Pancreas (tissue), 10 donors: ENCODE results near the gene CNNM4. TPM values are rescaled to one million over a fixed set of nuclear protein-coding genes. Genes with fewer than 3 reads are reported as not detected.
A peak's percentile ranks its signal among the peaks of the same experiment; 100 is the strongest.

Experiments
- ATAC-seq, 4 donors: fragments of 200-7000 bp; cut with Tn5 transposase; one replicate each; pipeline versions ENCODE4 v1.8.0 to v1.9.1; 2020; ENCODE audit warnings: mild to moderate bottlenecking in 4 of 4, moderate library complexity in 4 of 4
- DNase-seq, 6 donors: peaks; one replicate each; pipeline ENCODE4 v3.0.0-alpha.2; 2020
- FAIRE-seq: peaks from 2 replicates; lab custom pipeline; 2012; peaks lifted over from hg19 to GRCh38; lab: Jason Lieb, UNC
- H3K27ac ChIP-seq, 4 donors: fragments of 200-600 bp; sonication (generic); 1 replicate in 3 of 4; 2 replicates in 1 of 4; pipeline versions ENCODE4 v1.5.0 to v1.8.0; 2020
- H3K27me3 ChIP-seq, 4 donors: fragments of 200-600 bp; one replicate each; pipeline ENCODE4 v1.8.0; 2021
- H3K36me3 ChIP-seq, 3 donors: fragments of 200-600 bp; sonication (generic) in 1 of 3; one replicate each; pipeline versions ENCODE4 v1.5.0 to v1.8.0; 2020 to 2021
- H3K4me1 ChIP-seq, 3 donors: fragments of 200-600 bp; one replicate each; pipeline ENCODE4 v1.8.0; 2021
- H3K4me3 ChIP-seq, 4 donors: fragments of 200-600 bp; sonication (generic) in 2 of 4; one replicate each; pipeline versions ENCODE4 v1.5.0 to v1.8.0; 2020 to 2021
- H3K9me3 ChIP-seq, 4 donors: fragments of 200-600 bp; one replicate each; pipeline ENCODE4 v1.8.0; 2021
- WGBS, 2 donors: extraction: QIAGEN DNeasy Blood & Tissue Kit; methylation state at CpG; one replicate each; pipeline ENCODE4 v1.1.7; 2013; 5-methylcytosine and 5-hydroxymethylcytosine counted together
- intact Hi-C, 3 donors: fragments of 100-400 bp; cut with DNase I; formaldehyde crosslinking; loops; one replicate each; pipeline versions ENCODE4 v1.11.1 to v1.14.2; 2022
- polyA plus RNA-seq, 2 donors: library from polyadenylated mRNA; stranded (reverse); fragments of 200-250 nt; gene quantifications; one replicate each; pipeline ENCODE4 v1.2.3, GENCODE V29; 2013
- total RNA-seq, 6 donors: library from RNA; stranded (reverse); fragmentation: NEBNext Ultra II Directional in 4 of 6; extraction: Animal tissue kit (Norgen Biotek cat#: 25700) in 4 of 6; gene quantifications; one replicate each; pipeline versions ENCODE4 v1.2.1 to v1.2.4, GENCODE V29; 2021 to 2023
- TF ChIP-seq, protein P1 (sequence below), 4 donors: fragments of 200-600 bp; sonication (generic) in 3 of 4; IDR thresholded peaks; one replicate each; pipeline versions ENCODE4 v1.5.0 to v1.8.0; 2021; ENCODE audit warnings: antibody characterized with exemption in 4 of 4
- donor health status: healthy with polysubstance abuse.
- donor health status: DM: no; HTN: no; CAD: no; lungs with moderate emphysema.
- donor health status: DM: no; HTN: no; CAD: no.
- donor health status: control.
- donor health status: control.
- donor health status: Bipolar disorder and iron deficiency.
- donor health status: DM: yes; HTN: yes; CAD: no.
- donor health status: DM: no; HTN: no; CAD: no.
- donor health status: DM: no; HTN: no; CAD: no.
- donor health status: DM: yes; HTN: yes; CAD: no.

CNNM4 gene
- total RNA-seq (1 to 10 TPM; 4.8 to 6.9 (median 5.8) TPM), polyA plus RNA-seq (1 to 10 TPM; 3.3 to 5.6 TPM)

DNA sequence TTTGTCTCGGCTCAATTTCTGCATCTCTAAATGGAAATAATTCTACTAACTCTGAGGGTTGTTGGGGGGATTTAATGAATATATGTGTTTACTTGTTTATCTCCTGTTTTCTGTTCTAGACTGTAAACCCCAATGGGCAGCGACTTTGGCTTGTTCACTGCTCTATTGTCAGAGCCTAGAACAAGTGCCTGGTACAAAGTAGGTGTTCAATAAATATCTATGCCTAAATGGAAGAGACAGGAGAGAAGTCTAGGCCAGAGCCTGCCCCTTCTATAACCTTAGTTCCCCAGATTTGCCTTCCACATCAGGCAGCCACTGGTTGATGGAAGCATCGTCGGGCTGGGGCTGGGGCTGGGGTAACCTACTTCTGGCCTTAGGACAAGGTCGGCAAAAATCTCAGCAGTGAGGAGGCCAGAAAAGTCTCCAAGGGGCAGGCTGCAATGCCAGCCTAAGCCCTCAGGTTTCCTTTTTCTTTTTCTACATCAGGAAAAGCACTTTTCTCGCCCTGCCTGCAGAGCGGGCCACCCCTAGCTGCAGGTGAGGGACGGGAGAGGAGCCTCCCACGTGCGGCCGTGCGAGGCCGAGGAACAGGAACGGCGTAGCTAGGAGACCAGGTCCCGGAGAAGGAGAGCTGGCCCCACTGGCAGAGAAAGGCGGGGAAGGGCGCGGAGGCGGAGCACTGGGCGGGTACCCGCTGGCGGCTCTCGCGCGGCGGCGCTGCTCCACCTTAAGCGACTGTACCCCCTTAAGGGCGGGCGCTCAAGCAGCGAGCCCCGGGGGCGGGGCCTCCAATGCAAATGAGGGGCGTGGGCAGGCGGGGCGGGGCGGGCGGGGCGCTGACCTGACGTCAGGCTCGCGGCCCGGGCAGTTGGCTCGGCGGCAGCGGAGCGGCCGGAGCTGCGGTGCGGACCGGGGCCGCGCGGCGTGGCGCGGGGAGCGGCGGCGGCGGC, at the start of gene CNNM4:
TSS of gene CNNM4 (plus strand) at position 867 of the 950 bp plus-strand sequence. CDS start 98 bp downstream, outside the sequence.
- WGBS, 2 donors, result 4 to 6% methylated on average over 47 to 62 of the region's 62 CpGs
- peak; percentile 91 to 94 (median 93) for ATAC-seq
- TF ChIP-seq, protein P1, sequence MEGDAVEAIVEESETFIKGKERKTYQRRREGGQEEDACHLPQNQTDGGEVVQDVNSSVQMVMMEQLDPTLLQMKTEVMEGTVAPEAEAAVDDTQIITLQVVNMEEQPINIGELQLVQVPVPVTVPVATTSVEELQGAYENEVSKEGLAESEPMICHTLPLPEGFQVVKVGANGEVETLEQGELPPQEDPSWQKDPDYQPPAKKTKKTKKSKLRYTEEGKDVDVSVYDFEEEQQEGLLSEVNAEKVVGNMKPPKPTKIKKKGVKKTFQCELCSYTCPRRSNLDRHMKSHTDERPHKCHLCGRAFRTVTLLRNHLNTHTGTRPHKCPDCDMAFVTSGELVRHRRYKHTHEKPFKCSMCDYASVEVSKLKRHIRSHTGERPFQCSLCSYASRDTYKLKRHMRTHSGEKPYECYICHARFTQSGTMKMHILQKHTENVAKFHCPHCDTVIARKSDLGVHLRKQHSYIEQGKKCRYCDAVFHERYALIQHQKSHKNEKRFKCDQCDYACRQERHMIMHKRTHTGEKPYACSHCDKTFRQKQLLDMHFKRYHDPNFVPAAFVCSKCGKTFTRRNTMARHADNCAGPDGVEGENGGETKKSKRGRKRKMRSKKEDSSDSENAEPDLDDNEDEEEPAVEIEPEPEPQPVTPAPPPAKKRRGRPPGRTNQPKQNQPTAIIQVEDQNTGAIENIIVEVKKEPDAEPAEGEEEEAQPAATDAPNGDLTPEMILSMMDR (IDR thresholded peaks at IDR 0.05), result no peak
- Histone ChIP-seq H3K9me3 (no peaks in the 10 kb centered on the region), H3K27ac (peak within 1 kb of the TSS; percentile 52 to 74 (median 64)), H3K4me3 (peak within 1 kb of the TSS; percentile 51 to 80 (median 71)), H3K36me3 (no peaks in the 10 kb centered on the region), H3K27me3 (no peaks in the 10 kb centered on the region), H3K4me1 (peaks cover 7 to 31% (median 11%) of the 10 kb centered on the region in 3 donors)
- intact Hi-C loops, result no loop called here
- DNase-seq, result peak; percentile 97 to 99 (median 98)
- FAIRE-seq, result no peak

DNA sequence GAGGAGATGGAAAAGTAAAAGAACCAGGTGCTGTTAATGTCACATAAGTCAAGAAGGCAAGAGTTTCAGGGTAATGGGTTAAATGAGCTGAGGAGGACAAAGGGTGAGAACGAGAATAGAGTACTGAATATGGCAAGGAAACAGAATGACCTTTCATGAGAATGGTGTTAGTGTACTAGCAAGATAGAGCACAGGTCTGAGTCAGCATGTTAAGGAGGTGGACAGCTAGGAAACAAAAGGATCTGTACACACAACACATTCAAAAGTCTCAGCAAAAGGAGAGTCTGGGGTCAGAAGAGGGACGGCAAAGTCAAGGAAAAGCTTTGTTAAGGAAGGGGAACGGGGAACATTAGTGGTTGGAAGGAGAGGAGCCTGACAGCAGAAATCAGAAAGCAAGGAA, 49.7 kb upstream of the CNNM4 start:
- DNase-seq, result no peak
- no peak overlapping the region for H3K27ac ChIP-seq
- H3K4me1 ChIP-seq, result no peaks in the 10 kb centered on the region
- H3K9me3 ChIP-seq, result no peaks in the 10 kb centered on the region
- ATAC-seq, result no peak
- no peaks in the 10 kb centered on the region for H3K27me3 ChIP-seq
- TF ChIP-seq, protein P1 (IDR thresholded peaks at IDR 0.05), result no peak
- intact Hi-C loops, result no loop called here
- H3K36me3 ChIP-seq, result peaks cover 0 to 54% (median 18%) of the 10 kb centered on the region in 3 donors
- WGBS, 2 donors, result 87 to 88% methylated on average over 3 of the region's 3 CpGs
- no peak overlapping the region for H3K4me3 ChIP-seq
- no peak for FAIRE-seq

DNA sequence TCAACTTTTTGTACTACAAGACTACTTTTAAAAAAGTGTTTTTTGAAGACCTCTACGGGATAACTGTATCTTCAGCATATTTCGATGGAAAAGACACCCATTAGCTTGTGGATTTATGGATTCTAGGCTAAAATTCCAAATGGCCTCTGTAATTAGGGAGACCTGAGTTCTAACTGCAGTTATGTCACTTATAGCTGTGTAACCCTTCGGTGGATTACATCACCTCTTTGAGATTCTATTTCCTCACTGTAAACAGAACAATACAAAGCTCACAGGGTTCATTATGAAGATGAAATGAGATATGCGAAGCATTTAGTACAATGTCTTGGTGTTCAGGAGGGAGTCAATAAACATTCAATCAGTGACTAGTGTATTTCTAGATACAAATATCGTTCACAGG, 45.0 kb upstream of the CNNM4 start:
- no peaks in the 10 kb centered on the region for H3K4me1 ChIP-seq
- TF ChIP-seq, protein P1 (IDR thresholded peaks at IDR 0.05), result no peak
- H3K36me3 ChIP-seq, result peaks cover 0 to 13% (median 9%) of the 10 kb centered on the region in 3 donors
- intact Hi-C loops, result no loop called here
- no peak overlapping the region for H3K4me3 ChIP-seq
- H3K9me3 ChIP-seq, result no peaks in the 10 kb centered on the region
- no peaks in the 10 kb centered on the region for H3K27me3 ChIP-seq
- WGBS, 2 donors, result 75 to 76% methylated on average over 5 of the region's 5 CpGs
- FAIRE-seq (no peak), ATAC-seq (peak in 1 of 4 donors; percentile 56), DNase-seq (no peak)
- H3K27ac ChIP-seq, result peak overlapping the region in 2 of 4 donors; percentile 51 to 70

DNA sequence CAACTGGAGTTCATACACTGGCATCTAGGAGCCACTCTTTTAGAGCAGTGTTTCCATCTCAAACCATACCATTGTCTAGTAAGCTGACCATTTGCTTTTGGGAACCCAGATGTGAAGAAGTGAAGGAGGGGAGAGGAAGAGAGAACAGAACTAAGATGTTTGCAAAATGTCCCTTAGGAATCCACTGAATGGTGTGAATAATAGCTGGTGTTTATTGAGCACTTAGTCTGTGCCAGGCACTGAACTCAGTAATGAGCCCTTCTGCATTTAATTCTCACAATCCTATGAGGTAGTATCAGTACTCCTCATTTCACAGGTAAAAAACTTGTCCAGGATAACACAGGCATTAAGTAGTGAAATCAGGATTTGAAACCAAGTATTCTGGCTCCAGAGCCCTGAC, 44.3 kb upstream of the CNNM4 start:
- TF ChIP-seq, protein P1 (IDR thresholded peaks at IDR 0.05), result no peak
- peaks cover 0 to 7% (median 6%) of the 10 kb centered on the region in 3 donors for H3K36me3 ChIP-seq
- no peaks in the 10 kb centered on the region for H3K27me3 ChIP-seq
- peak overlapping the region in 1 of 4 donors; percentile 70 for H3K27ac ChIP-seq
- H3K4me1 ChIP-seq, result no peaks in the 10 kb centered on the region
- DNase-seq (no peak), FAIRE-seq (no peak), ATAC-seq (no peak)
- no peak overlapping the region for H3K4me3 ChIP-seq
- H3K9me3 ChIP-seq, result no peaks in the 10 kb centered on the region
- intact Hi-C loops, result no loop called here
